Stimulated activated CD4-positive, alpha-beta T cell treated with anti-CD3 and anti-CD28 coated beads, Interleukin-1b, Interleukin-23, amount 100 ng/mL, for 4 hours (primary cell): Measurements from ENCODE around the gene AUTS2.

Experiments
- DNase-seq, 2 donors: peaks; one replicate each; pipeline ENCODE4 v3.0.0-alpha.2; 2020; ENCODE audit warnings: low read depth in 2 of 2

AUTS2 gene

GRCh38 chr7:69624435-69625230, 26.4 kb downstream of the AUTS2 start:
- no peak for DNase-seq

DNA sequence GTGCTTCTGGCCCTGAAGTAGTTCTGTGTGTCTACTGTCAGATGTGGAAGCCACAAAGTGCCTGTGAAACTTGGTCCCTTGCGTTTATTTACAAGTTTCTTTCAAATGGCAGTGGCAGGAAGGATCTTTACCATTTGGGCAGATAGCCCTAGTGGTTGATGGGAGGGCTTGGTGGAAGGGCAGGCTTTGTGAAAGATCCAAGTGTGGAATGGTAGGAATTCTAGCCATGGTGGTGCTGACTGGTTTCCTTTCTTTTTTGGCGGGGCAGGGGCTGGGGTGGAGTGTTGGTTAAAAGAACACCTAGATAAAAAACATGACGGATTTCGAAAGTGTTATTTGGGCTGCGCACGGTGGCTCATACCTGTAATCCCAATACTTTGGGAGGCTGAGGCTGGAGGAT, 27.0 kb downstream of the AUTS2 start:
- no peak for DNase-seq

DNA sequence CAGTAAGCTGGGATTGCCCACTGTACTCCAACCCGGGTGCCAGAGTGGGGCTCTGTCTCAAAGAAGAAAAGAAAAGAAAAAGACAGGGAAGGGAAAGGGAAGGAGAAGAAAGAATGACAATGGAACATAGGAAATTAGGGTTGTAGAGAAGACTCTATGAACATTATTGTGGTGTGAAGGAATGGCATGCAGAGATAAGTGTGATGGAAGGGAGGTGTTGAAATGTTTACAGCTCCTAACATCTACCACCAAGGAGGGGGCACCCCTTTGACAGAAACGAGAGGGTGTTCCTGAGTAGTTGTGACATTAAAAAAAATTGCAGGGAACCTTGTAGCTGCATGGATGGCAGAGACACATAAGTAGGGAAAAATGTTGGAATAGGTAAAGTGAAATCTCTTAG, 27.5 kb downstream of the AUTS2 start:
- no peak for DNase-seq

DNA sequence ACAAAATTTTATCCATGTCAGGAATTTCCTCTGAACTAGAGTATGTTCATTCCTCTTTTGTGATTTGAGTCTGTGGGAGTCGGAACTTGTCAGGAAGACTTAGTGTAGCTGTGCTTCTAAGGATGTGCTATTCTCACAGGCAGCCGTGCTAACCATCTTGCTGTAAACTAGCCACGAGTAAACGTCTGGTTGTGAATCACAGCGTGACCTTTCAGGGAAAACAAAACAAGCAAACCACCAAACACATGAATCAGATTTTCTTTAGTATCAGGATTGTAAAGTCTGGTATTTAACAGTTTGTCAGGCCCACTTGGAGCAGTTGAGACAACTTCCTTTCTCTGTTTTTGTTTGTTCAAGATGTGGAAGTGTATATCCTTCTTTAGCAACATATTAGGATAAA, 32.0 kb downstream of the AUTS2 start:
- no peak for DNase-seq

GRCh38 chr7:69631131-69631530, 32.9 kb downstream of the AUTS2 start:
- DNase-seq, result no peak

DNA sequence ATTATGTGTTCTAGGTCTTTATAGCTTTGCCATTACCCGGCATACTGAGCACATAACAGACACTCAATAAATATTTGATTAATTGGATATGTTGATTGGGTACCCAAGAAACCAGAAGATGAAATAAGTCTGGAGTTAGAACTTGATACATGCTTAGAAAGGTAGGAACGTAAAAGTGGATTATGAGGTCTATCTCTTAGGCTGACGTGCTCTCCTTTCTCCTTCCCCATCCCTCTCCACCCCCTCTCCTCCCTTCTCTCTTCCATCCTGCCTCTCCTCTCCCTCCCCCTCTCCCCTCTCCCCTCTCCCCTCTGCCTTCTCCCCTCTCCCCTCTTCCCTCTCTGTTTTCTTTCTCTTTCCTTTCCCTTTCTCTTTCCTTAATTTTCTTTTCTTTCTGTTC, 34.0 kb downstream of the AUTS2 start:
- DNase-seq, result no peak

DNA sequence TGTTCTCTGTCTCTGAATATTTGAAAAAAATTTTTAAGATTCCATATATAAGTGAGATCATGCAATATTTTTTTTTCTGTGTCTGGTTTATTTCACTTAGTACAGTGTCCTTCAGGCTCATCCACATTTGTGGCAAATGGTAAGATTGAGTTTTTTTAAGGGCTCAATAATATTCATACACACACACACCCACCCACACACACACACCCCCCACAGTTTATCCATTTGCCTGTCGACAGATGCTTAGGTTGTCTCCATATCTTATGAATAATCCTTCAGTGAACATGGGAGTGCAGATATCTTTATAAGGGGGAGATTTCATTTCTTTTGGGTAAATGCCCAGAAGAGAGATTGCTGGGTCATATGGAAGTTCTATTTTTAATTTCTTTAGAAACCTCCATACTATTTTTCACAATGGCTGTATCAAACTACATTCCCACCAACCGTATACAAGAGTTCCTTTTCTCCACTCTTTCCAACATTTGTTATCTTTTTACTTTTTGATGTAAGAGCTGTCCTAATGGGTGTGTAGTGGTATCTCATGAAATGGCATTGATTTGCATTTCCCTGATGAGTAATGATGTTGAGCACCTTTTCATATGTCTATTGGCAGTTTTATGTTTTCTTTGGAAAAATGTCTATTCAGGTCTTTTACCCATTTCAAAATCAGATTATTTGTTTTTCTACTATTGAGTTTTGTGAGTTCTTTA, 35.0 kb downstream of the AUTS2 start:
- no peak for DNase-seq

DNA sequence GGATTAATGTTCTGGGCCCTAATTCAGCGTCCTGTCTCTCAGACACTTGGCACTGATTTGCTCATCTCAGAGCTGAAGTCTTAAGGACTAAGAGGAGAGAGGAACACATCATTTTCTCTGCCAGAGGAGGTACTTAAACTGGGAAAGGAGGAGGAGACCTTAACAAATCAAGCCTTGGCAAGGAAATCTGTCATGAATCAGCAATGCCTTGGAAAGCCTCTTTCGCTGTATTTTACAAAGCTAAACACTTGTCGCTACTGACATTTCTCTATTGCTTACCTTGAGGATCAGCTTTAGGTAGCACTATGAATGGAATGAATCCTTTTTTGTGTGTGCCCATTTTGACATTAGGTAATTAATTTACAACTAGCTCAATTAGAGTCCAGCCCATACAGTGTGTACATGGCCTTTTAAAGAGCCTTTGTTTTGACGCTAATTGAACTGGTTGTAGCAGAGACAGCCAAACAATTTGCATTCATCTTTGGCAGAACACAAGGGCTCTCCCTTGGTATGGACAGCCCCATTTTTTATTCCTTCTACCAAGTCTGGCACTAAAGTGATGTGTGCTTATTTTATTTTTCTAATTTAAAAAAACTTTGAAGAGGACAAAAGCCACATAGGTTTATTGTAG, 37.4 kb downstream of the AUTS2 start:
- DNase-seq, result no peak

DNA sequence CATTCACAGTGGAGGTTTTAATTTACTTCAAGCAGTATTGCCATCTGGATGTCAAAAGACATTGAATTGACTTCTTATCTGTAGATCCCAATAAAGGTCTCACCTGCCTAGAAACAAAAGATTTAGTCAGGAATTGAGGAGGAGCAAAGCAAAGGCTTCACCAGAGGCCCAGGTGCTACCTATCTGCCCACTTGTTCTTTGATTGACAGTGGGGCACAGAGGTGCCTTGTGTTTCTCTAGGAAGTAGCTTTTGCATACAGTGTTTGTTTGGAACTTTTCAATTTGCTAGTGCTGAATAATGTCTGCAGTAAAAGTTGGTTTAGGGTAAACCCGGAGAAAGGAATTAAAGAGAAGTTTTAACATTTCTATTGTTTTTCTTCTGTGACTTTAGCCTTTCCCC, 40.4 kb downstream of the AUTS2 start:
- DNase-seq, result no peak

DNA sequence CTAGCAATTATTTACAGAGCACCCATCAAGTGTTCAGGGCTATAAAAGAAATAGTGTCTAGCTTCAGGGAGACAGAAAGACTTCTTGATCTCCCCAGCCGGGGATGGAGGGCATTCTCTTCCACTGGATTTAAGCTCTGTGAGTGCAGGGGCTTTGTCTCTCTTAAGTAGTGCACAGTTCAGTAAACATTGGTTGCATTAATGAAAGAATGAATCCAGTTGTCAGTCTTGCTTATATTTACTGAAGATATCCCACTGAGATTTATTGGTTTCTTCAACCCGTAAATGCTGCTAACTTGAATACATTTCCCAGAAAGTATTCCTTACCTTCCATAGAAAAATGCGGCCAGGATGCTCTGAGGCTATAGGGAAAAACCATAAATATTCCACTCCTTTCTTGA, 41.9 kb downstream of the AUTS2 start:
- no peak for DNase-seq

- no peak for DNase-seq
Observed at GRCh38 chr7:69640925-69641594, 42.8 kb downstream of the AUTS2 start.

GRCh38 chr7:69643265-69643664, 45.0 kb downstream of the AUTS2 start:
- no peak for DNase-seq

DNA sequence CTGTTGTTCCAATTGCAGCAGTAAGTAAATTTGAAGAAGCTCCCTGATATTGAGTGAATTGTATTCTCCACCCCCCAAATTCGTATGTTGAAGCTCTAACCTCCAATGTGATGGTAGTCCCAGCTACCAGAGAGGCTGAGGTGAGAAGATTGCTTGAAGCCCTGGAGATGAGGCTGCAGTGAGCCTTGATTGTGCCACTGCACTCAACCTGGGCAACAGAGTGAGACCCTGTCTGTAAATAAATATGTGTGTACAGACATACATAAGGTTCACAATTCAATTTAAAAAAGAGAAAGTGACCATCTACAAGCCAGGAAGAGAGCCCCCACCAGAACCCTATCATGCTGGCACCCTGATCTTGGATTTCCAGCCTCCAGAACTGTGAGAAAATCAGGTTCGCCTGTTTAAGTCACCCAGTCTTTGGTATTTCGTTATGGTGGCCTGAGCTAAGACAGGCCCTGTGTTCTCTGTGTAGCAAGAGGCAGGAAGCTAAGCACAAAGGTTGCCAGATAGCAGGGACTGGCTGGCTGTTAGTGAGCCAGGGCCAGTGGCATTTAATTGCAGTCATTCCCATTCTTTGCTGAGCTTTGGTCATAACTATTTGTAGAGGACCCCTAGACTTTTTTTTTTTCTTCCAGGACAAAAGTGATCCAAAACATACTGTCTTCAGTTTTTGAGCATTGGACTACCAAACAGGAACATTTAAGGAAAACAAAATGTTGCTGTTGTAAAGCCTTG, 45.6 kb downstream of the AUTS2 start:
- DNase-seq, result no peak

DNA sequence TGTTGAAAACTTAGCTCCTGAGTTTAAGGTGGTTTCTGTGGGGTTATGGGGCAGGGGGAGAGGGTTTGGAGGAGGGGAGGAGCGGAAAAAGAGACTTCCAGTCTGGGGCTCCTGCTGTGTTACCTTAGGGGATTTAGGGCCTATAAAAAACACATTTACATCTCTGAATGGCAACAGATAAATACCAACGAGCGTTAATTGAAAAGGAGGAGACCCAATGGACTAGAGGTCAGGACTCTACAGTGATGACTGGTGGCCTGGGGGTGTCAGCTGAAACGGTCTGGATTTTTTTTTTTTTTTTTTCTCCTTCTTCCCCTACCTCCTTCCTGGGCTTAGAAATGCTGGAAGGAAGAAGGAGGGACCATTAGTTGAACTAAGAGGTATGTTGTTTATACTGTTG, 47.4 kb downstream of the AUTS2 start:
- no peak for DNase-seq

DNA sequence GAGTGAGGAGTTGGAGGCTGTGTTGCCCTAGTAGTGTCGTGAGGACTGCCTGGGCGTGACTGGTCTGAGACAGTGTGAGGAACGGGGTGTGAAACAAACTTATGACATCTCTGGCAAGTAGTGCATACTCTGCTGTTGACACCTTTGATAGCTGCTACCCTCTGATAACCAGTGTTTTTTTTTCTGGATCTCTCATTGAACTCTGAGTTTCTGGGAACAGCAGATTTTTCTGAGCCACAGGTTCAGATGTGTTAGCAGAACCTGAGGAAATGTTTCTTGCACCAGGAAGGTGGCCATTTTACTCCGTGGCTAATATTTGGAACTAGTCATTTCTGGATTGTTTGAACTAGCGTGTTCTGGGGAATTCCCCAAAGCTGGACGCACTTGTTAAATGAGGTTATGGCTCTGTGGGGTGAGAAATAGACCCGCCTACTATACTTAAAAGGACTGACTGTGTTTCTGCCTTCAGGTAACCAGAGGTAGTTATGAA, 52.9 kb downstream of the AUTS2 start:
- DNase-seq, result no peak

DNA sequence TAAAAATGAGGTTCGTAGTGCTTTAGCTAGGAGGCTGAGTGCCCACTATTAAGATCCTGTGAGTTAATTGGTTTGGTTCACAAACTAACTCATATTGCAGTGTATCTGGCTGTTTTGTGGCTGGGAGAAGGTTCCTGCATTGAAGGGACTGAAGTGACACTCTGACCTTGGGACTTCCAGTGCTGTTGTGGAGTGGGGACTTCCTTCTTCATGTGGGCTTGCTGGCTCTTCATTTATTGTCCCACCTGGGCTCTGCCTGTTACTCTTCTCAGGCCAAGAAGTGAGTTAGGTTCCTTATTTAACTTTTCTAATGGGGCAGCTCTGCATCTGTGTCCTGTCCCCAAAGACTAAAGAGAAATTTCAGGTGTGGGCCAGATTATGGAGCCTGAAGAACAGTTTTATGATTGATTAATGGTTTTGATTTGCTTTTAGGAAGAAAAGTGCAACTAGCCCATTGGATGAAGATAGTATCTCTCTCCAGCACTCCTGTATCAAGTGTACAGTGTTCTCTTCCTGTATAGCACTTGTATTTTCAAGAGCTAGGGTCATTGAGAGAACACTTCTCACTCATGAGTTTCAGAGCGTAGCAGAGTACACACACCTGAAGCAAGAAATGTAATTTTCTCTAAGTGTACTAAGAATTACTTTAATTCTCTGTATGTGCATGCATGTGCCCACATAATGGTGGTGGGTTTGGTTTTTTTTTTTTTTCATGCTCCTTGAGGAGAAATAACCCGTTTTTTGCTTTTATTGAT, 54.8 kb downstream of the AUTS2 start:
- no peak for DNase-seq

DNA sequence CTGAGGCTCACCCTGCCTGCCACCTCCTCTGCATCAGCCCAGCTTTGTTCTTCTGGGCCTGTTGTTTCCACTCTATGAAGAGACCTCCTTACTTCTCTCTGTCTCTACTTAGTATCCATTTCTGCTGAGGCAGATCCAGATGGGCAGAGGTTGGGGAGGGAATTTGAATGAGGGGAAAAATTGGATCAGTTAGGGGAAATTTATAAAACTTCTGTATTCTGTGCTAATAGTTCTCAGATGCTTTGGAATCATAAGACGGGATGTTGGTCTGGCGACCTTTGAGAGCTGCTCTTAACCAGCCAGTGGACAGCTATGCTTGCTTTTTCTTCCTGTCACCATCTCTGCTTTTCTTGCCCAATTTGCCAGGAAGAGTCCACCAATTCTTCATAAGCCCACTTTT, 55.5 kb downstream of the AUTS2 start:
- DNase-seq, result no peak

DNA sequence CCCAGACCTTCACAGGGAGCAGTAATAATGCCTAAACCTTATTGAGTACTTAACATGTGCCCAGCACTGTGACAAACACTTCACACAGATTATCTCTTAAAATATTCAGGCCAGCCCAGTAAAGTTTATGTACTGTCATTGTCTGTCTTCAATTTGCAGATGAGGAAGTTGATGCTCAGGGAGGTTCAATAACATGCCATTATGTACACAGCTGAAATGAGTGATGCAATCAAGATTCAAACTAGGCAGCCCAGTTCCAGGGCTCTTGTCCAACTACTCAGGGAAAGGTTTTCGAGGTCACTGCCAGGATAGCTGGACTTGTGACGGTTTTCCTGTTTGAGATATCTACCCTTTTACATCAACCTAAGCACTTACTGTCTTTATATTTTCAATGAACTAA, 56.1 kb downstream of the AUTS2 start:
- DNase-seq, result no peak

DNA sequence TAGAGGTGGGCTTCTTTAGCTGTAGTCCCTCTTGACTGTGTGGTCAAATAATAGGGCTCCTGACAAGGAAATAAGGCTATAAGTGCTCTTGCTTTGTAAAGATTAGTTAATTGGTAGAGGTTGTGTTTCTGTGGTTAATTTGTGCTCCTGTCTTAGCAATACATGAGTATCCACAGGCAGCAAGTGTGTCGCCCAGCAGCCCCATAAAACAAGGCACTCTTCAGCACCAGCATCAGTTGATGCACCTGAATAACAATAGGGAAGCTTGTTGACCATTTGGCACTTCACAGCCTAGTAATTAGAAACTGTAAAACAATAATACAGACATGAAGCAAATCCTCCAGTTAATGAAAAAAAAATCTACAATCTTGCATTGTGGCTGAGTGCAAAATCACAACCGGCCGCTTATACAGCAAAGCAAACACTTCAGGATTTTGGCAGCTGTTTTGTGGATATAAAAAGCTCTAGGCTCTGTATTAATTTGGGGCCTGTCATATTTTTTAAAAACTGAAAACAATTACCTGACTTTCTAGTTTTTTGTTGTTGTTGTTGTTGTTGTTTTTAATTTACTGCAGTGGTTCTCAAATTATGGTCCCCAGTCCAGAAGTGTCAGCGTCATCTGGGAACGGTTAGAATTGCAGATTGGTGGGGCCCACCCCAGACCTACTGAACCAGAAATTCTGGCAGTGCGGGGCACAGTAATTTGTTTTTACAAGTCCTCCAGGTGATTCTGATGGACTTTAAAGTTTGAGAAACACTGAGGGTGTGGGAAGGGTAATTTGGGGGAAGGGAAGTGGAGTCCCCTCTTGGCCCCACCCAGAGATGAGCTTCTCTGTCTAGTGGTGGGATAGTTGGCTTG, 56.8 kb downstream of the AUTS2 start:
- no peak for DNase-seq

DNA sequence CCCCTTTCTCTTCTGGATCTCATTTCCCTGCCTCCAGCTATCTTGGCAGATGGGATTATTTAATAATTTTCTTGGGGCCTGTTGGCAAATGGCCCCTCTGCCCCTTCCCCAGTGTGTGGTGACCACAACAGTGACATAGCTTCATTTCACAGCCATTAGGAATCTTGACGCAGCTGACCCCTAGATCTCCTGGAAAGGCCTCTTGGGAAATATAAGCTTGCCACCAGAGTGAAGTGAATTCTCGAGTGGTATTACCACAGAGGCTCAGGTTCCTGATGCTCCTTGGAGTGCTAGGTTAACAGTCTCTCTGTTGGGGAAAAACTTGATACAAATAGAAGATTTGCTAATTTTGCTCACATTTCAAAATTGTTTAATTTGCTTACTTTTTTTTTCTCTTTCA, 57.8 kb downstream of the AUTS2 start:
- DNase-seq, result no peak
